ENCODE measurements around the gene AKAP6. TPM values are rescaled to one million over a fixed set of nuclear protein-coding genes. Genes with fewer than 3 reads are reported as not detected.

AKAP6 gene
- total RNA-seq, 1 donor from 2014 or later: 2.8 TPM

GRCh38 chr14:32514236-32514635, 185.1 kb downstream of the AKAP6 start:
- no peaks in the 10 kb centered on the region for H3K36me3 Mint-ChIP-seq (ENCODE audit: low read depth, unreplicated experiment)
- Histone ChIP-seq H3K4me1 (ENCODE audit: insufficient read depth, low read length) (peaks cover 12% of the 10 kb centered on the region), H3K27me3 (ENCODE audit: insufficient read depth, low read length) (no peaks in the 10 kb centered on the region), H2AFZ (ENCODE audit: low read depth, low read length) (peak overlapping the region; percentile 0), H4K20me1 (ENCODE audit: insufficient read depth, low read length) (no peaks in the 10 kb centered on the region), H3K36me3 (ENCODE audit: insufficient read depth, low read length) (no peaks in the 10 kb centered on the region), H3K9me3 (ENCODE audit: insufficient read depth, low read depth, low read length) (no peaks in the 10 kb centered on the region), H3K79me2 (ENCODE audit: insufficient read depth, low read length) (no peaks in the 10 kb centered on the region), H3K27ac (ENCODE audit: low read depth, low read length) (no peak overlapping the region), H3K4me2 (ENCODE audit: low read length) (no peak overlapping the region), H3K4me3 (ENCODE audit: insufficient read depth, low read depth, low read length) (no peak overlapping the region), H3K9ac (ENCODE audit: low read length) (peak overlapping the region; percentile 23)
- TF ChIP-seq CTCF (IDR thresholded peaks at IDR 0.05; ENCODE audit: insufficient read depth, low read depth, low read length) (no peak), EZH2 (IDR thresholded peaks at IDR 0.05; ENCODE audit: insufficient read depth, low read length) (no peak)
- peaks cover 8% of the 10 kb centered on the region for H3K9me3 Mint-ChIP-seq (ENCODE audit: unreplicated experiment)
- H3K4me1 Mint-ChIP-seq (ENCODE audit: low read depth, unreplicated experiment): peaks cover 20% of the 10 kb centered on the region
- H3K4me3 Mint-ChIP-seq (ENCODE audit: unreplicated experiment): no peak overlapping the region
- no peak overlapping the region for H3K27ac Mint-ChIP-seq (ENCODE audit: unreplicated experiment)
- no peaks in the 10 kb centered on the region for H3K27me3 Mint-ChIP-seq (ENCODE audit: low read depth, unreplicated experiment)
- DNase-seq (ENCODE audit: low read depth): no peak
- no peak for FAIRE-seq

- Mint-ChIP-seq H3K36me3 (ENCODE audit: low read depth, unreplicated experiment) (no peaks in the 10 kb centered on the region), H3K4me1 (ENCODE audit: low read depth, unreplicated experiment) (peaks cover 17% of the 10 kb centered on the region), H3K27me3 (ENCODE audit: low read depth, unreplicated experiment) (no peaks in the 10 kb centered on the region), H3K27ac (ENCODE audit: unreplicated experiment) (peak overlapping the region; percentile 20), H3K9me3 (ENCODE audit: unreplicated experiment) (peaks cover 8% of the 10 kb centered on the region), H3K4me3 (ENCODE audit: unreplicated experiment) (no peak overlapping the region)
- FAIRE-seq (no peak), DNase-seq (ENCODE audit: low read depth) (no peak)
- Histone ChIP-seq H4K20me1 (ENCODE audit: insufficient read depth, low read length) (no peaks in the 10 kb centered on the region), H3K27me3 (ENCODE audit: insufficient read depth, low read length) (no peaks in the 10 kb centered on the region), H3K36me3 (ENCODE audit: insufficient read depth, low read length) (no peaks in the 10 kb centered on the region), H3K9ac (ENCODE audit: low read length) (no peak overlapping the region), H3K79me2 (ENCODE audit: insufficient read depth, low read length) (no peaks in the 10 kb centered on the region), H3K9me3 (ENCODE audit: insufficient read depth, low read depth, low read length) (no peaks in the 10 kb centered on the region), H3K4me2 (ENCODE audit: low read length) (no peak overlapping the region), H3K4me3 (ENCODE audit: insufficient read depth, low read depth, low read length) (no peak overlapping the region), H3K27ac (ENCODE audit: low read depth, low read length) (no peak overlapping the region), H2AFZ (ENCODE audit: low read depth, low read length) (no peak overlapping the region), H3K4me1 (ENCODE audit: insufficient read depth, low read length) (peaks cover 8% of the 10 kb centered on the region)
- TF ChIP-seq EZH2 (IDR thresholded peaks at IDR 0.05; ENCODE audit: insufficient read depth, low read length): no peak
- no peak for TF ChIP-seq CTCF (IDR thresholded peaks at IDR 0.05; ENCODE audit: insufficient read depth, low read depth, low read length)
Measured at GRCh38 chr14:32514681-32515080, 185.6 kb downstream of the AKAP6 start.

GRCh38 chr14:32524609-32525375, 195.7 kb downstream of the AKAP6 start:
- FAIRE-seq: peak; percentile 34
- H3K9me3 Mint-ChIP-seq (ENCODE audit: unreplicated experiment): peaks cover 4% of the 10 kb centered on the region
- no peak for DNase-seq (ENCODE audit: low read depth)
- H3K79me2 ChIP-seq (ENCODE audit: insufficient read depth, low read length): no peaks in the 10 kb centered on the region
- H3K4me1 Mint-ChIP-seq (ENCODE audit: low read depth, unreplicated experiment): no peaks in the 10 kb centered on the region
- H3K9ac ChIP-seq (ENCODE audit: low read length): no peak overlapping the region
- no peaks in the 10 kb centered on the region for H3K36me3 ChIP-seq (ENCODE audit: insufficient read depth, low read length)
- no peaks in the 10 kb centered on the region for H3K27me3 Mint-ChIP-seq (ENCODE audit: low read depth, unreplicated experiment)
- no peaks in the 10 kb centered on the region for H3K36me3 Mint-ChIP-seq (ENCODE audit: low read depth, unreplicated experiment)
- no peak overlapping the region for H2AFZ ChIP-seq (ENCODE audit: low read depth, low read length)
- no peaks in the 10 kb centered on the region for H4K20me1 ChIP-seq (ENCODE audit: insufficient read depth, low read length)
- no peak overlapping the region for H3K4me2 ChIP-seq (ENCODE audit: low read length)
- H3K27ac Mint-ChIP-seq (ENCODE audit: unreplicated experiment): no peak overlapping the region
- H3K4me1 ChIP-seq (ENCODE audit: insufficient read depth, low read length): peaks cover 7% of the 10 kb centered on the region
- no peaks in the 10 kb centered on the region for H3K27me3 ChIP-seq (ENCODE audit: insufficient read depth, low read length)
- H3K4me3 Mint-ChIP-seq (ENCODE audit: unreplicated experiment): no peak overlapping the region
- TF ChIP-seq CTCF (IDR thresholded peaks at IDR 0.05; ENCODE audit: insufficient read depth, low read depth, low read length): no peak
- TF ChIP-seq EZH2 (IDR thresholded peaks at IDR 0.05; ENCODE audit: insufficient read depth, low read length): no peak
- H3K9me3 ChIP-seq (ENCODE audit: insufficient read depth, low read depth, low read length): no peaks in the 10 kb centered on the region
- no peak overlapping the region for H3K27ac ChIP-seq (ENCODE audit: low read depth, low read length)
- no peak overlapping the region for H3K4me3 ChIP-seq (ENCODE audit: insufficient read depth, low read depth, low read length)
